Esophagus squamous epithelium (tissue), 5 donors: ENCODE results near the gene SMC5. TPM values are rescaled to one million over a fixed set of nuclear protein-coding genes. Genes with fewer than 3 reads are reported as not detected.

ENCODE experiments used
- DNase-seq: peaks from one replicate; lab custom pipeline; 2025; lab: John Stamatoyannopoulos, UW
- H3K27ac ChIP-seq, 4 donors: fragments of 200-600 bp; sonication (generic); one replicate each; pipeline ENCODE4 v1.5.1; 2016 to 2019; ENCODE audit warnings: mild to moderate bottlenecking in 1 of 4
- H3K27me3 ChIP-seq, 4 donors: fragments of 200-600 bp; sonication (generic); 1 replicate in 3 of 4; 2 replicates in 1 of 4; pipeline versions ENCODE4 v1.5.1 to v1.6.0; 2017 to 2021; ENCODE audit warnings: antibody characterized with exemption in 1 of 4
- H3K36me3 ChIP-seq, 3 donors: fragments of 200-600 bp; sonication (generic); one replicate each; pipeline ENCODE4 v1.5.1; 2016 to 2019
- H3K4me1 ChIP-seq, 3 donors: fragments of 200-600 bp; sonication (generic); one replicate each; pipeline ENCODE4 v1.5.1; 2017 to 2019
- H3K4me3 ChIP-seq, 4 donors: fragments of 200-600 bp; sonication (generic); 1 replicate in 3 of 4; 2 replicates in 1 of 4; pipeline ENCODE4 v1.5.1; 2016 to 2019; ENCODE audit warnings: mild to moderate bottlenecking in 2 of 4, moderate library complexity in 1 of 4
- H3K9me3 ChIP-seq, 3 donors: fragments of 200-600 bp; sonication (generic); one replicate each; pipeline ENCODE4 v1.5.1; 2016 to 2019
- POLR2A ChIP-seq, 4 donors: fragments of 450-650 bp; IDR thresholded peaks; one replicate each; pipeline ENCODE4 v1.6.1; 2017; ENCODE audit warnings: antibody characterized with exemption in 4 of 4, mild to moderate bottlenecking in 4 of 4, moderate library complexity in 3 of 4
- WGBS, 2 donors: methylation state at CpG; one replicate each; pipeline ENCODE4 v1.1.5; 2018; 5-methylcytosine and 5-hydroxymethylcytosine counted together
- intact Hi-C: fragments of 100-400 bp; cut with DNase I; formaldehyde crosslinking; loops from one replicate; pipeline ENCODE4 v1.15.0; 2022
- total RNA-seq, 4 donors: library from RNA; depleted of rRNA; stranded (reverse); fragments of >200 nt; gene quantifications; one replicate each; pipeline ENCODE4 v1.1.0, GENCODE V29; 2016
- TF ChIP-seq, protein P1 (sequence below), 6 experiments: fragments of 450-650 bp in 4 of 6; fragments of 200-600 bp in 2 of 6; sonication (generic) in 2 of 6; IDR thresholded peaks; one replicate each; pipeline ENCODE4 v1.5.1; 2016 to 2019; ENCODE audit warnings: antibody characterized with exemption in 6 of 6, mild to moderate bottlenecking in 4 of 6, moderate library complexity in 4 of 6
- donor health status: DM: yes; HTN: yes; CAD: no.

Gene SMC5
- total RNA-seq, 4 donors from 2014 or later = 16.5 to 36.0 (median 23.9) TPM

DNA sequence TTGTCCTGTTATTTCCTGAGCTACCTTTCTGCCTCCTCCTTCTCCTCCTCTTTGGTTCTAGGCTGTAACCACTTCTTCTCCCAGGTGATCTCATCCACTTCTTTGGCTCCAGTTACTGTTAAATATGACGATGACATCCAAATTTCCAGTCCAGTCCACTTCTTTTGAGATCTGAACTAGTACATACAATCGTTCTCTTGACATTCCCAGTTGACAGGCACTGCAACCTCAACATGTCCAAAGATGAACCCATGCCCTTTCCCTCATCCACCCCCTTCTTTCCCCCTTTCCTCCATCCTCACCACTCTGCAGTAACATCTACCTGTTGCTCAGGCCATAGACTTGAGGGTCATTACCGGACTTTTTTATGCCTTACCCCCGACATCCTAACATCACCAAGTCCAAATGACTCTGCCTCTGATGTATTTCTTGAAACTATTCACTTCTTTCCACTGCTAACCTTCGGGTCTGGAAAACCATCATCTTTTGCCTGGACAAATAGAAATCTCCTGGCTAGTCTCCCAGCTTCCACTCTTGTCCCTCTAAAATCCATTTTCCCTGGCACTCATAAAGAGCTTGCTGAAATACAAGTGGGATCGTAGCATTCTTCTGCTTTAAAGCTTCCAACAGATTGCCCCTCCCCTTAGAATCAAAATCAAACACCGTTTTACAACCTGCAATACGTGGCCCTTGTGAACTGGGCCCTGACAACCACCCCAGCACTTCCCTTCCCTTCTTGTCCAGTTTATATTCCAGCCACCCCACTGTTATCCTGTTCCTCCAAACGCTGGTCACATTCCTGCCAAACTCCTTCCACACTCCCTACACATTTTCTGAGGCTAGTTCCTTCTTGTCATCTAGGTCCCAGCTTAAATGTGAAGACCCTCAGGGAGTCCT, 124.2 kb downstream of the SMC5 start:
- WGBS, 2 donors = 79 to 83% methylated on average over 9 of the region's 9 CpGs
- H3K4me3 ChIP-seq = no peak overlapping the region
- no peaks in the 10 kb centered on the region for H3K27me3 ChIP-seq
- H3K4me1 ChIP-seq = peaks cover 0 to 20% (median 0%) of the 10 kb centered on the region in 3 donors
- H3K36me3 ChIP-seq = peaks cover 0 to 36% (median 0%) of the 10 kb centered on the region in 3 donors
- TF ChIP-seq POLR2A (IDR thresholded peaks at IDR 0.05) = no peak
- TF ChIP-seq, protein P1, sequence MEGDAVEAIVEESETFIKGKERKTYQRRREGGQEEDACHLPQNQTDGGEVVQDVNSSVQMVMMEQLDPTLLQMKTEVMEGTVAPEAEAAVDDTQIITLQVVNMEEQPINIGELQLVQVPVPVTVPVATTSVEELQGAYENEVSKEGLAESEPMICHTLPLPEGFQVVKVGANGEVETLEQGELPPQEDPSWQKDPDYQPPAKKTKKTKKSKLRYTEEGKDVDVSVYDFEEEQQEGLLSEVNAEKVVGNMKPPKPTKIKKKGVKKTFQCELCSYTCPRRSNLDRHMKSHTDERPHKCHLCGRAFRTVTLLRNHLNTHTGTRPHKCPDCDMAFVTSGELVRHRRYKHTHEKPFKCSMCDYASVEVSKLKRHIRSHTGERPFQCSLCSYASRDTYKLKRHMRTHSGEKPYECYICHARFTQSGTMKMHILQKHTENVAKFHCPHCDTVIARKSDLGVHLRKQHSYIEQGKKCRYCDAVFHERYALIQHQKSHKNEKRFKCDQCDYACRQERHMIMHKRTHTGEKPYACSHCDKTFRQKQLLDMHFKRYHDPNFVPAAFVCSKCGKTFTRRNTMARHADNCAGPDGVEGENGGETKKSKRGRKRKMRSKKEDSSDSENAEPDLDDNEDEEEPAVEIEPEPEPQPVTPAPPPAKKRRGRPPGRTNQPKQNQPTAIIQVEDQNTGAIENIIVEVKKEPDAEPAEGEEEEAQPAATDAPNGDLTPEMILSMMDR (IDR thresholded peaks at IDR 0.05) = no peak
- DNase-seq = no peak
- H3K27ac ChIP-seq = no peak overlapping the region
- intact Hi-C loops = no loop called here
- no peaks in the 10 kb centered on the region for H3K9me3 ChIP-seq

DNA sequence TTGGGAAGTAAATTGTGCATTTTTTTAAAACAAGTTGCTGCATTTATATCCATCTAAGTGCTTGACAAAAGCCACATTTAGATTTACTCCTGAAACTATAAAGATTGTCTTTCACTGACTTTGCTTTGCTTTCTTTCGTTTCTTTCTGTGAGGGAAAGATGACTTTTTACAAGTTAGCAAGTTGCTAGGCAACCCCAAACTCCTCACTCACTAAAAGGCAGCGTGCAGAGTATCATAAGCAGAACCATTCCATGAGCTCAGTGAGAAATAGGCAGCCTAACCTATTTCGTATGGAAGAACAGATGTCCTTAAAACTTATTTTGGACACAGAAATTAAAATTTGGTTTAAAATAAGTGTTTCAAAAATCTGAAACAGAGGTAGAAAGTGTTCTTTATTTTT, 126.6 kb downstream of the SMC5 start:
- 64 to 77% methylated on average over 3 of the region's 3 CpGs for WGBS, 2 donors

DNA sequence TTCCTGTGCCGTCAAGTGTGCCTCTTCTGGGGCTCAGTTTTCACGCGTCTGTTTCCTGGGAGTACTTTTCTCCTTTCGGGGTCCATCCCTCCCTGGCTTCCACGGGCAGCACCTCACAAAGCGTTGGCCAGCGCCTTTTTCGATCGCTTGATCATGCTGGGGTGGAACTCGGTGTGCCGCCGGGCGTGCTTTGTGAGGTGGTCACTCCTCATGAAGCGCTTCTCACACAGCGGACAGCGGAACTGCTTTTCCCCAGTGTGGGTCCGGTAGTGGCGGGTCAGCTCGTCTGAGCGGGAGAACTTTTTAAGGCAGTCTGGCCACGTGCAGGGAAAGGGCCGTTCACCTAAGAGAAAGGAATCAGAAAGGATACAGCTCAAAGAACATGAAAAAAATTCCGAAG, 128.9 kb downstream of the SMC5 start:
- Histone ChIP-seq H3K27me3 (no peaks in the 10 kb centered on the region), H3K36me3 (peaks cover 0 to 39% (median 0%) of the 10 kb centered on the region in 3 donors), H3K9me3 (no peaks in the 10 kb centered on the region), H3K4me1 (peaks cover 3 to 58% (median 26%) of the 10 kb centered on the region in 3 donors), H3K4me3 (no peak overlapping the region), H3K27ac (no peak overlapping the region)
- TF ChIP-seq, protein P1 (IDR thresholded peaks at IDR 0.05) = no peak
- no peak for TF ChIP-seq POLR2A (IDR thresholded peaks at IDR 0.05)
- intact Hi-C loops = no loop called here
- WGBS, 2 donors = 85 to 94% methylated on average over 11 to 13 of the region's 23 CpGs
- no peak for DNase-seq

More for the DNA sequence above, 126.6 kb downstream of the SMC5 start:
- Histone ChIP-seq H3K27ac (no peak overlapping the region), H3K36me3 (peaks cover 0 to 39% (median 0%) of the 10 kb centered on the region in 3 donors), H3K4me1 (peaks cover 0 to 36% (median 10%) of the 10 kb centered on the region in 3 donors), H3K27me3 (no peaks in the 10 kb centered on the region), H3K4me3 (no peak overlapping the region), H3K9me3 (no peaks in the 10 kb centered on the region)
- no peak for TF ChIP-seq POLR2A (IDR thresholded peaks at IDR 0.05)
- TF ChIP-seq, protein P1 (IDR thresholded peaks at IDR 0.05) = no peak
- intact Hi-C loops = no loop called here
- DNase-seq = no peak

DNA sequence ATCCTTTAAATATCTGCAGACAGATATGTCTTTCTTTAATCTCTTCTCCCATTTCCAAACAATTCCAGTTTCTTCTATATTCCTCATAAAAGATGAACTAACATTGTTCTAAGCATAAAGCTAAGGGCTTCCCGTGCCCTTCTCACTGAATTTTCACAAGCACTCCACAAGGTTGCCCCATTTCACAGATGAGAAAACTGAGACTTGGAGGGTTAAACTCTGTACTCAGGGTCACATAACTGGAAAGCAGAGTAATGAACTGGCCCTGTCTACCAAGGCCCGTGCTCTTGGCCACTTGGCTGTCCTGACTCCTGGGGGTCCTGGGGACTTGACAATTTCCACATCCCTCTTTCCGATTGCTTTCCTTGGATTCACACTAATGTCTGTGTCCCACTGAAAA, 130.4 kb downstream of the SMC5 start:
- H3K9me3 ChIP-seq = no peaks in the 10 kb centered on the region
- H3K36me3 ChIP-seq = peaks cover 0 to 38% (median 0%) of the 10 kb centered on the region in 3 donors
- intact Hi-C loops = no loop called here
- 69 to 76% methylated on average over 2 to 3 of the region's 3 CpGs for WGBS, 2 donors
- peaks cover 10 to 64% (median 35%) of the 10 kb centered on the region in 3 donors for H3K4me1 ChIP-seq
- H3K4me3 ChIP-seq = no peak overlapping the region
- no peak for TF ChIP-seq POLR2A (IDR thresholded peaks at IDR 0.05)
- TF ChIP-seq, protein P1 (IDR thresholded peaks at IDR 0.05) = no peak
- no peaks in the 10 kb centered on the region for H3K27me3 ChIP-seq
- H3K27ac ChIP-seq = peak overlapping the region in 1 of 4 donors; percentile 7
- DNase-seq = no peak
